ENCODE data around the gene SEC14L5. TPM values are rescaled to one million over a fixed set of nuclear protein-coding genes. Genes with fewer than 3 reads are reported as not detected.
"Not testable (repeated sequence)": the region's sequence is repeated elsewhere in the genome, so short reads cannot be mapped to it uniquely, and the experiment has no call there.

SEC14L5 gene
- total RNA-seq, 1 donor from 2014 or later, result 0.05 TPM

GRCh38 chr16:4958510-4959438, 644 bp downstream of the SEC14L5 start:
- Mint-ChIP-seq H3K27ac (ENCODE audit: unreplicated experiment) (no peak overlapping the region), H3K4me1 (ENCODE audit: unreplicated experiment) (peaks cover 3% of the 10 kb centered on the region), H3K36me3 (ENCODE audit: low read depth, unreplicated experiment) (no peaks in the 10 kb centered on the region), H3K27me3 (ENCODE audit: unreplicated experiment) (peaks cover 5% of the 10 kb centered on the region), H3K4me3 (ENCODE audit: unreplicated experiment) (peak overlapping the region; percentile 19), H3K9me3 (ENCODE audit: unreplicated experiment) (no peaks in the 10 kb centered on the region)
- no peak for TF ChIP-seq CTCF (IDR thresholded peaks at IDR 0.05; ENCODE audit: unreplicated experiment)
- DNase-seq (ENCODE audit: low spot score), result no peak

- H3K36me3 Mint-ChIP-seq (ENCODE audit: low read depth, unreplicated experiment), result no peaks in the 10 kb centered on the region
- no peak for TF ChIP-seq CTCF (IDR thresholded peaks at IDR 0.05; ENCODE audit: unreplicated experiment)
- no peaks in the 10 kb centered on the region for H3K9me3 Mint-ChIP-seq (ENCODE audit: unreplicated experiment)
- peaks cover 3% of the 10 kb centered on the region for H3K4me1 Mint-ChIP-seq (ENCODE audit: unreplicated experiment)
- peaks cover 5% of the 10 kb centered on the region for H3K27me3 Mint-ChIP-seq (ENCODE audit: unreplicated experiment)
- H3K27ac Mint-ChIP-seq (ENCODE audit: unreplicated experiment), result no peak overlapping the region
- H3K4me3 Mint-ChIP-seq (ENCODE audit: unreplicated experiment), result no peak overlapping the region
- DNase-seq (ENCODE audit: low spot score), result no peak
These were observed 2.4 kb downstream of the SEC14L5 start for GRCh38 chr16:4960579-4960978.

- H3K27me3 Mint-ChIP-seq (ENCODE audit: unreplicated experiment), result peaks cover 5% of the 10 kb centered on the region
- H3K4me3 Mint-ChIP-seq (ENCODE audit: unreplicated experiment), result no peak overlapping the region
- no peak overlapping the region for H3K27ac Mint-ChIP-seq (ENCODE audit: unreplicated experiment)
- H3K36me3 Mint-ChIP-seq (ENCODE audit: low read depth, unreplicated experiment), result no peaks in the 10 kb centered on the region
- no peak for DNase-seq (ENCODE audit: low spot score)
- no peak for TF ChIP-seq CTCF (IDR thresholded peaks at IDR 0.05; ENCODE audit: unreplicated experiment)
- H3K4me1 Mint-ChIP-seq (ENCODE audit: unreplicated experiment), result peaks cover 3% of the 10 kb centered on the region
- H3K9me3 Mint-ChIP-seq (ENCODE audit: unreplicated experiment), result no peaks in the 10 kb centered on the region
These were observed 4.6 kb downstream of the SEC14L5 start for GRCh38 chr16:4962716-4963115.

GRCh38 chr16:4963527-4963926, 5.4 kb downstream of the SEC14L5 start:
- not testable (repeated sequence) for H3K4me3 Mint-ChIP-seq (ENCODE audit: unreplicated experiment); H3K36me3 Mint-ChIP-seq (ENCODE audit: low read depth, unreplicated experiment); H3K9me3 Mint-ChIP-seq (ENCODE audit: unreplicated experiment); H3K27me3 Mint-ChIP-seq (ENCODE audit: unreplicated experiment); DNase-seq (ENCODE audit: low spot score); H3K4me1 Mint-ChIP-seq (ENCODE audit: unreplicated experiment); H3K27ac Mint-ChIP-seq (ENCODE audit: unreplicated experiment)

- Mint-ChIP-seq H3K36me3 (ENCODE audit: low read depth, unreplicated experiment) (no peaks in the 10 kb centered on the region), H3K27ac (ENCODE audit: unreplicated experiment) (no peak overlapping the region), H3K27me3 (ENCODE audit: unreplicated experiment) (no peaks in the 10 kb centered on the region), H3K9me3 (ENCODE audit: unreplicated experiment) (no peaks in the 10 kb centered on the region), H3K4me3 (ENCODE audit: unreplicated experiment) (no peak overlapping the region), H3K4me1 (ENCODE audit: unreplicated experiment) (peaks cover 5% of the 10 kb centered on the region)
- DNase-seq (ENCODE audit: low spot score), result no peak
- no peak for TF ChIP-seq CTCF (IDR thresholded peaks at IDR 0.05; ENCODE audit: unreplicated experiment)
These were observed 8.8 kb downstream of the SEC14L5 start for GRCh38 chr16:4966736-4967453.

GRCh38 chr16:4968278-4968677, 10.1 kb downstream of the SEC14L5 start:
- not testable (repeated sequence) for H3K4me1 Mint-ChIP-seq (ENCODE audit: unreplicated experiment); H3K4me3 Mint-ChIP-seq (ENCODE audit: unreplicated experiment); DNase-seq (ENCODE audit: low spot score); H3K9me3 Mint-ChIP-seq (ENCODE audit: unreplicated experiment); H3K36me3 Mint-ChIP-seq (ENCODE audit: low read depth, unreplicated experiment); H3K27me3 Mint-ChIP-seq (ENCODE audit: unreplicated experiment); H3K27ac Mint-ChIP-seq (ENCODE audit: unreplicated experiment)

Measured in endothelial cell (in vitro differentiated cells).